Adrenal gland (tissue), 5 donors: ENCODE results near the gene PARP16.

Experiments used
- POLR2A ChIP-seq, 2 donors: fragments of 450-650 bp; IDR thresholded peaks; one replicate each; pipeline ENCODE4 v1.6.1; 2017; ENCODE audit warnings: antibody characterized with exemption in 2 of 2, mild to moderate bottlenecking in 2 of 2, moderate library complexity in 1 of 2
- TF ChIP-seq, protein P1 (sequence below), 6 experiments: fragments of 450-650 bp in 4 of 6; fragments of 200-600 bp in 2 of 6; sonication (generic) in 1 of 6; IDR thresholded peaks; 1 replicate in 5 of 6; 2 replicates in 1 of 6; pipeline versions ENCODE4 v1.5.1 to v1.8.0; 2016 to 2021; ENCODE audit warnings: antibody characterized with exemption in 6 of 6, mild to moderate bottlenecking in 2 of 6, moderate library complexity in 1 of 6
- donor health status: DM: no; HTN: no; CAD: no.

DNA sequence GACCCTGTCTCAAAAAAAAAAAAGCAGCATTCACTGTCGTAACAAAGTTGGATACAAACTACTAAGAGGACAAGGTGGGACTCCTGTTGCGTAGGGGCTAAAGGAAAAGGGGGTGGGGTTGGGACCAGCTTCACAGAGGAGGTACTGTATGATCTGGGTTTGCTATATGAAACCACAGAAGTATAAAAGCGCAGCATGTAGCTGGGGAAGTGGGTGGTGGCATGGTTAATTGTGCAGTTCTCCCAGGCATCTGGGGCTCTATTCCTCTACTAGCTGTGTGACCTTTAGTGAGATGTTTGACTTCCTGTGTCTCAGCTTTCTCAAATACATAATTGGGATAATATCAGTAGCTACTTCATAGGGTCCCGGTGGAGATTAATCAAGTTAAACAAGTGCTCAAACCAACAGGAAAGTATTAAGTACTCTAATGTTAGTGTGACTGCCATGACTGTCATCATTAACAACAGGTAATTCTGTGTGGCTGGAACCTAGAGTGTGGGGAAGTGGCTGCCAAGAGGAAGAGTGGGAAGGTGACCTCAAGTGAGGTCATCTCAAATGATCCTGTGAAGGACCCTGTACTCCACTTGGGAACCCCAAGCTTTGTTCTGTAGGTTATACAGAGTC lies 11.5 kb downstream of the PARP16 start:
- TF ChIP-seq, protein P1, sequence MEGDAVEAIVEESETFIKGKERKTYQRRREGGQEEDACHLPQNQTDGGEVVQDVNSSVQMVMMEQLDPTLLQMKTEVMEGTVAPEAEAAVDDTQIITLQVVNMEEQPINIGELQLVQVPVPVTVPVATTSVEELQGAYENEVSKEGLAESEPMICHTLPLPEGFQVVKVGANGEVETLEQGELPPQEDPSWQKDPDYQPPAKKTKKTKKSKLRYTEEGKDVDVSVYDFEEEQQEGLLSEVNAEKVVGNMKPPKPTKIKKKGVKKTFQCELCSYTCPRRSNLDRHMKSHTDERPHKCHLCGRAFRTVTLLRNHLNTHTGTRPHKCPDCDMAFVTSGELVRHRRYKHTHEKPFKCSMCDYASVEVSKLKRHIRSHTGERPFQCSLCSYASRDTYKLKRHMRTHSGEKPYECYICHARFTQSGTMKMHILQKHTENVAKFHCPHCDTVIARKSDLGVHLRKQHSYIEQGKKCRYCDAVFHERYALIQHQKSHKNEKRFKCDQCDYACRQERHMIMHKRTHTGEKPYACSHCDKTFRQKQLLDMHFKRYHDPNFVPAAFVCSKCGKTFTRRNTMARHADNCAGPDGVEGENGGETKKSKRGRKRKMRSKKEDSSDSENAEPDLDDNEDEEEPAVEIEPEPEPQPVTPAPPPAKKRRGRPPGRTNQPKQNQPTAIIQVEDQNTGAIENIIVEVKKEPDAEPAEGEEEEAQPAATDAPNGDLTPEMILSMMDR (IDR thresholded peaks at IDR 0.05): no peak
- TF ChIP-seq POLR2A (IDR thresholded peaks at IDR 0.05): no peak
